ENCODE results near the gene LRRC15. TPM values are rescaled to one million over a fixed set of nuclear protein-coding genes. Genes with fewer than 3 reads are reported as not detected.
A peak's percentile ranks its signal among the peaks of the same experiment; 100 is the strongest.

LRRC15 gene
- total RNA-seq, 1 experiment from 2014 or later, result 0.07 TPM

- TF ChIP-seq CTCF (IDR thresholded peaks at IDR 0.05), result 0 out of 2 replicates have a peak, but pooled peaks have one; percentile 14
- no peak for TF ChIP-seq USF1 (CRISPR knock-in tag; IDR thresholded peaks at IDR 0.05)
- CTCF ChIA-PET, result interaction anchor here (0.7 to 4.8 kb wide), 16 partner anchors 9 to 255 kb away, joined by 3 to 48 read pairs (median 4); partner anchors contain the start of genes CPN2 and GP5
- Mint-ChIP-seq H3K27ac (no peak overlapping the region), H3K4me3 (no peak overlapping the region), H3K36me3 (no peaks in the 10 kb centered on the region), H3K27me3 (ENCODE audit: low read depth) (peaks cover 34% of the 10 kb centered on the region), H3K9me3 (no peaks in the 10 kb centered on the region), H3K4me1 (peaks cover 29% of the 10 kb centered on the region)
- POLR2A ChIA-PET, result interaction anchor here (0.7 kb wide), 1 partner anchor 11 kb away, joined by 5 read pairs; no protein-coding TSS in a partner anchor
- DNase-seq (ENCODE audit: low spot score), result peak; percentile 38
- ATAC-seq, result peak; percentile 53
Measured at GRCh38 chr3:194339356-194339755, 30.2 kb downstream of the LRRC15 start.

- no peak for DNase-seq (ENCODE audit: low spot score)
- Mint-ChIP-seq H3K4me3 (no peak overlapping the region), H3K36me3 (no peaks in the 10 kb centered on the region), H3K27me3 (ENCODE audit: low read depth) (peaks cover 37% of the 10 kb centered on the region), H3K4me1 (peaks cover 35% of the 10 kb centered on the region), H3K27ac (no peak overlapping the region), H3K9me3 (no peaks in the 10 kb centered on the region)
- ChIA-PET CTCF (interaction anchor here (0.9 to 4.8 kb wide), 9 partner anchors 22 to 256 kb away, joined by 3 to 48 read pairs (median 5); no protein-coding TSS in a partner anchor), POLR2A (interaction anchor here (0.5 kb wide), 1 partner anchor 188 kb away, joined by 5 read pairs; no protein-coding TSS in a partner anchor)
- no peak for TF ChIP-seq NFYB (CRISPR knock-in tag; conservative IDR thresholded peaks at IDR 0.05; ENCODE audit: low read depth)
- peak; percentile 60; the same call in 1 of the 2 replicates for TF ChIP-seq ZNF121 (CRISPR knock-in tag; IDR thresholded peaks at IDR 0.05)
- no peak for ATAC-seq
Measured at GRCh38 chr3:194337965-194338753, 31.4 kb downstream of the LRRC15 start.

GRCh38 chr3:194336601-194337355 is 32.8 kb downstream of the LRRC15 start:
- Mint-ChIP-seq H3K27ac (no peak overlapping the region; the same call in 1 of the 2 replicates), H3K27me3 (ENCODE audit: low read depth) (peaks cover 38% of the 10 kb centered on the region), H3K4me3 (no peak overlapping the region), H3K9me3 (no peaks in the 10 kb centered on the region), H3K36me3 (no peaks in the 10 kb centered on the region), H3K4me1 (peaks cover 43% of the 10 kb centered on the region)
- ATAC-seq (no peak), DNase-seq (ENCODE audit: low spot score) (no peak)
- POLR2A ChIA-PET, result no interaction called here
- TF ChIP-seq RORB (CRISPR knock-in tag; IDR thresholded peaks at IDR 0.05), result no peak
- TF ChIP-seq ATF2 (CRISPR knock-in tag; IDR thresholded peaks at IDR 0.05; ENCODE audit: borderline replicate concordance, low read depth), result no peak
- CTCF ChIA-PET, result interaction anchor here (0.8 to 1.3 kb wide), 3 partner anchors 23 to 258 kb away, joined by 3 to 4 read pairs (median 3); no protein-coding TSS in a partner anchor

GRCh38 chr3:194333981-194334320 is 35.6 kb downstream of the LRRC15 start:
- peaks cover 34% of the 10 kb centered on the region for H3K27me3 Mint-ChIP-seq (ENCODE audit: low read depth)

More at GRCh38 chr3:194333981-194334320, 35.6 kb downstream of the LRRC15 start:
- Mint-ChIP-seq H3K4me3 (peak overlapping the region; percentile 69), H3K9me3 (no peaks in the 10 kb centered on the region), H3K36me3 (no peaks in the 10 kb centered on the region), H3K27ac (no peak overlapping the region), H3K4me1 (peaks cover 33% of the 10 kb centered on the region)
- ATAC-seq (no peak), DNase-seq (ENCODE audit: low spot score) (no peak)
- TF ChIP-seq ZBTB21 (CRISPR knock-in tag; IDR thresholded peaks at IDR 0.05; ENCODE audit: borderline replicate concordance) (0 out of 2 replicates have a peak, but pooled peaks have one; percentile 10), NFE2L1 (CRISPR knock-in tag; IDR thresholded peaks at IDR 0.05) (no peak)
- POLR2A ChIA-PET, result no interaction called here
- CTCF ChIA-PET, result interaction anchor here (0.6 to 4.2 kb wide), 19 partner anchors 9 to 262 kb away, joined by 3 to 37 read pairs (median 5); partner anchors contain the start of genes CPN2 and GP5

Data from WTC11 (cell line).